HG02763 (cell line): ENCODE measurements around the gene GIMAP4.
"Not testable (repeated sequence)": the region's sequence is repeated elsewhere in the genome, so short reads cannot be mapped to it uniquely, and the experiment has no call there.

Experiments used
- ATAC-seq: cut with Tn5 transposase; IDR thresholded peaks from one replicate; pipeline ENCODE4 v1.9.1; 2021; ENCODE audit warnings: mild to moderate bottlenecking, moderate library complexity; ENCODE audit not compliant: unreplicated experiment

Gene GIMAP4

DNA sequence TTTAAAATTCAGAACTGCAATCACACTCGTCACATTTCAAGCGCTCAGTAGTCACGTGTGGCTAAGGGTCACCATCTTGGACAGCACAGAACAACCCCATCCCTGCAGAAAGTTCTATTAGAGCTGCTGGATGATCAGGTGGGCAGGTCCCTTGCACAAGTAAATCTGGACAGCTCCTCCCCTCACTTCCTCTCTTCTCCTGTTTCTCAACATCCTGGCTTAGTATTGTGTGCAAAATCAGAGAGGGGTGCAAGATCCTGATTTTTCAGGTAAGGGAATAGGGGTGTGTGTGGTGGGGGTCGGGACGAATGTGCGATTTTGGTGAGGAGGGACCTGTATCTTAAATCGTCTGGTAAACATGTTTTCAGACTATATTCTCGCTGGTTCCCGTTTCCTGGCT lies at the start of gene GIMAP4:
GIMAP4 (plus strand) TSS at position 222 of the 400 bp plus-strand sequence. CDS start 2,512 bp downstream, outside the sequence.
- ATAC-seq: no peak

DNA sequence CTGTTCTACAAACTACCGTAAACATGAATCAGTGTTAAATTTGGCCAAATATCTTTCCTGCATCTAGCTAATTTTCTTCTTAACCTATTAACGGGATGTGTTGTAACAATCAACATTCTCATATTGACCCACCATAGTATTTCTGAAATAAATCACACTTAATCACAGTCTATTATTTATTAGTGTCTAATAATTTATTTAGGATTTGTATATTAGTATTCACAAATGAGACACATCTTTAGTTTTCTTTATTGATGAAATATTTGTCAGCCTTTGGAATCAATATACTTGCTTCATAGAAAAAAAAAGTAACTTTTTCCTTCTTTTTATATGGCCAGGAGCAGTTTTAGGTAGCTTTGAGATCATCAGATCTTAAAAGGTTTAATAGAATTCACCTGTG lies 47.9 kb upstream of the GIMAP4 start:
- no peak for ATAC-seq

DNA sequence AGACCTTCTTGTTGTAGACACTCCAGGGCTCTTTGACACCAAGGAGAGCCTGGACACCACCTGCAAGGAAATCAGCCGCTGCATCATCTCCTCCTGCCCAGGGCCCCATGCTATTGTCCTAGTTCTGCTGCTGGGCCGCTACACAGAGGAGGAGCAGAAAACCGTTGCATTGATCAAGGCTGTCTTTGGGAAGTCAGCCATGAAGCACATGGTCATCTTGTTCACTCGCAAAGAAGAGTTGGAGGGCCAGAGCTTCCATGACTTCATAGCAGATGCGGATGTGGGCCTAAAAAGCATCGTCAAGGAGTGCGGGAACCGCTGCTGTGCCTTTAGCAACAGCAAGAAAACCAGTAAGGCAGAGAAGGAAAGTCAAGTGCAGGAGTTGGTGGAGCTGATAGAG lies 47.0 kb upstream of the GIMAP4 start:
- ATAC-seq: no peak

DNA sequence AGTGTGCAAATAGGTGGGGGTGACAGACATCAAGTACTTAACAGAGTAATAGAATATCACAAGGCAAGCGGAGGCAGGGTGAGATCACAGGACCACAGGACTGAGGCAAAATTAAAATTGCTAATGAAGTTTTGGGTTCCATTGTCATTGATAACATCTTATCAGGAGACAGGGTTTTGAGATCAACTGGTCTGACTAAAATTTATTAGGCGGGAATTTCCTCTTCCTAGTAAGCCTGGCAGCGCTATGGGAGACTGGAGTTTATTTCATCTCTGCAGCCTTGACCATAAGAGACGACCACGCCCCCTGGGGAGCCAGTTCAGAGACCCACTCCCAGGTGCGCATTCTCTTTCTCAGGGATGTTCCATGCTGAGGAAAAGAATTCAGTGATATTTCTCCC lies 44.3 kb upstream of the GIMAP4 start:
- ATAC-seq: not testable (repeated sequence)

DNA sequence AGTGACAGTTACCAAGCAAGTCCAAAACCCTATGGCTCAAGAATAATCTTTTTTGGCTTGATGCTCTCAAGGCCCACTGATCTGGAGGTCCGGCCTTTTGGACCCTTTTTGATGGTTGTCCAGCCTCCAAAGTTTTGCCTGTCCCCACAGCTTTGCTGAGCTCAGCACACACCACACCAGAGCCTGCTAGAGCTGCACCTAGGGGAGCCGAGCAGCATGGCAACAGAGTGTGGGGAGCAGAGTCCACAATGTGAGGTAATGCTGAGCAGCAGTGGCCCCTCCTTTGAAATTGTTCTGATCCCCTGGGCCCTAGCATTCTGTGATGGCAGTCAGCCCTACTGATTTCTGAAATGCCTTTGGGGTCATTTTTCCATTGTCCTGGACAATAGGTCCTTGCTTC lies 43.2 kb upstream of the GIMAP4 start:
- ATAC-seq: no peak

DNA sequence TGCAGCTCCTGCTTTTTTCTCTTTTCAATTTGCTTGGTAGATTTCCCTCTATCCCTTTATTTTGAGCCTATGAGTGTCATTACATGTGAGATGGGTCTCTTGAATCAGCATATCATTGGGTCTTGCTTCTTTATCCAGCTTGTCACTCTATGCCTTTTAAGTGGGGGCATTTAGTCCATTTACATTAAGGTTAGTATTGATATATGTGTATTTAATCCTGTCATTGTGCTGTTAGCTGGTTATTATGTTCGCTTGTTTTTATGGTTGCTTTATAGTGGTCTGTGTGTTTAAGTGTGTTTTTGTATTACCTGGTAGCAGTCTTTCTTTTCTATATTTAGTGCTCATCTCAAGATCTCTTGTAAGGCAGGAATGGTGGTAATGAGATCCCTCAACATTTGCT lies 35.5 kb upstream of the GIMAP4 start:
- no peak for ATAC-seq

DNA sequence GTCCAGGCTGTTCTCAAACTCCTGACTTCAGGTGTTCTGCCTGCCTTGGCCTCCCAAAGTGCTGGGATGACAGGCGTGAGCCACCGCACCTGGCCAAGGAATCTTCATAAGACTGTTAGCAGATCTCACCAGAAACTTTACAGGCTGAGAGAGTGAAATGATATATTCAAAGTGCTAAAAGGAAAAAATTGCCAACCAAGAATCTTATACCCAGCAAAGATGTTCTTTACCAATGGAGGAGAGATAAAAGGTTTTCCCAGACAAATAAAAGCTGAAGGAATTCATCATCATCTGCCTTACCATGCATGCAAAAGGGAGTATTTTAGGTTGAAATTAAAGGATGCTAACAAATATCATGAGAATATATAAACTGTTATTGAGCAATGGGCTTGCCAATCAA lies 28.9 kb upstream of the GIMAP4 start:
- no peak for ATAC-seq

DNA sequence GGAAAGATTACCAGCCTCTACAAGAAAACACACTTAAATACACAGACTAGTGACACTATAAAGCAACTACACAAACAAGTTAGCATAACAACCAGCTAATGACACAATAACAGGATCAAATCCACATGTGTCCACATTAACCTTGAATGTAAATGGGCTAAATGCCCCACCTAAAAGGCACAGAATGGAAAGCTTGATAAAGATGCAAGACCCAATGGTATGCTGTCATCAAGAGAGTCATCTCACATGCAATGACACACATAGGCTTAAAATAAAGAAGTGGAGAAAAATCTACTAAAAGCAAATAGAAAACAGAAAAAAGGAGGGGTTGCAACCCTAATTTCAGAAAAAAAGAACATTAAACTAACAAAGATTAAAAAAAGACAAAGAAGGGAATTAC lies 14.0 kb upstream of the GIMAP4 start:
- no peak for ATAC-seq

DNA sequence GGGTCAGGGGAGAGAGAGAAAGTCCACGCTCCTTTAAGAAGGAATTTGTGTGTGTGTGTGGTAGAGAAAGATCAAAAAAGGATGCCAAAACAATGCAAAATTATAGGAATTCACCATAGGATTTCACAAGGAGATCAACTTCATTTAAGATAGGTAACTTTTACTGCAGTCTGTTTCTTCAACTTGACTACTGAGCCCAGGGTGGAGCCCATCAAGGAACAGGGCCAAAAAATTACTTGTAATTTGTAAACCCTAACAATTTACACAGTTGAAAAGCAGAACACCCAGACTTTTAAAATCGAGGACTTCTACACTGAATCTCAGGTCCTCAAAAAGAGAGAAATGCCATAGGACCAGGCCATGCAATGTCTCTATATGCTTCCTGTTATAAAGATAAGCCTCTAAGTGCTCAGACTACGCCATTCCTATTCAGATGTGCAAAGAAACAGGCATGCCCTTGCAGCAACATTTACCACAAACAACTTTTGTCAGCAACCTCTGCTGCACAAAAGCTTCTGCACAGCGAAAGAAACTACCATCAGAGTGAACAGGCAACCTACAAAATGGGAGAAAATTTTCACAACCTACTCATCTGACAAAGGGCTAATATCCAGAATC lies 10.6 kb upstream of the GIMAP4 start:
- no peak for ATAC-seq

DNA sequence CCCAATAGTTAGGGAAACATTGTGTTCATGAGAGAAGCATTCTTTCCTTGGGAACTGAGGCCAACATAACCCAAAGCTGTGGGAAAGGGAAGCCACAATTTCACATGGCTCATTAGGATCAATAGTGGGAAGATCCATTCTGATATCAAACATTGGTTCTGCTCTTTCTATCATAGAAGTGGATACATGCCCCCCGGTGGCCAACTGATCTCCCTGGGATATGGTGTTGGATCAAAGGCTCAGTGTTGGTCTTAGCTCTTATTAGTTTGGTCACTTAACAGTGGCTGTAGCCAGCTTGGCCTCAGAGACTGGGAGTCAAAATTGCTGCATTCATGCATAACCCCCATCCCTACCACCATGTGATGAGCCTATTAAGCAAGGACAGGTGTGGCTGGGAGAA lies 6.7 kb upstream of the GIMAP4 start:
- no peak for ATAC-seq

DNA sequence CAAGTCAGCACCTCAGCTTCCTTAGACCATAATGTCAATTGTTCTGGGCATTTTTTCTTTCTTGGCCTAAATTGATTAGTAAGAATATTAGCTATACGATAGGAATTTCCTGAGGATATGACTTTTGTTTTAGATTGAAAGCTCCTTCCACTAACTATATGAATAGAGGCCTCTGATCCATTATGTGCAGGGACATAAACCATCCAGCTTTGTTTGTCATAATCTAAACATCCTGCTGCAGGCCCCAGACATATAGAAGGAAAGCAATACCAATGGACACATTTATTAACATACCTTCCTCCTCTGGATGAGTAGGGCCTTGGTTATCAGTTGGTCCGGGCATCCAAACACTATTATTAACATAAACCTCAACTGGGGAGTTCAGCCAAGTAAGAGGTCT lies 4.3 kb upstream of the GIMAP4 start:
- ATAC-seq: no peak

DNA sequence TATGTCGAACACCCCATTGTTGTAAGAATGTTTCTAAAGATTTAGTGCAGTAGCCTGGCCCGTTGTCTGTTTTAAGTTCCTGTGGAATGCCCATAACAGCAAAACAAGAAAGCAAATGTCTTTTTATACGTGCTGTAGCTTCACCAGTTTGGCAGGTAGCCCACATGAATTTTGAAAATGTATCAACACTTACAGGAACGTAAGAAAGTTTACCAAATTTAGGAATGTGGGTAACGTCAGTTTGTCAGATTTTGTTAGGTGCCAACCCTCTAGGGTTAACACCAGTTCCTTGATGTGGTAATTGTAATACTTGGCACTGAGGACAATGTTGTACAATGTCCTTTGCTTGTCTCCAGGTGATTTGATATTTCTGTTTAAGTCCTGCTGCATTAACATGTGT lies 3.2 kb upstream of the GIMAP4 start:
- no peak for ATAC-seq

DNA sequence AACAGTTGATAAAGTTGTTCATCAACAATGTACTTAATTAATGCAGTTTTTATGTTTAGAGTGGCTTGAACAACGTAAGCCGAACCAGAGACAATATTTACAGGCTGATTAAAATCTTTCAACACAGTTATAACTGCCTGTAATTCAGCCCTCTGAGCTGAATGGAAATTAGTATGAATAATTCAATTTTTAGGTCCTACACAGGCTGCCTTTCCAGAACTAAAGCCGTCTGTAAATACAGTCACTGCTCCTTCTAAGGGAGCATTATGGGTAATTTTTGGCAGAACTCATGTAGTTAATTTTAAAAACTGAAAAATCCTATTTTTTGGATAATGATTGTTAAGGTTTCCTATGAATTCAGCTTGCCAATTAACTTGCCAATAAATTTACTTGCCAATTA lies 2.6 kb upstream of the GIMAP4 start:
- ATAC-seq: no peak

DNA sequence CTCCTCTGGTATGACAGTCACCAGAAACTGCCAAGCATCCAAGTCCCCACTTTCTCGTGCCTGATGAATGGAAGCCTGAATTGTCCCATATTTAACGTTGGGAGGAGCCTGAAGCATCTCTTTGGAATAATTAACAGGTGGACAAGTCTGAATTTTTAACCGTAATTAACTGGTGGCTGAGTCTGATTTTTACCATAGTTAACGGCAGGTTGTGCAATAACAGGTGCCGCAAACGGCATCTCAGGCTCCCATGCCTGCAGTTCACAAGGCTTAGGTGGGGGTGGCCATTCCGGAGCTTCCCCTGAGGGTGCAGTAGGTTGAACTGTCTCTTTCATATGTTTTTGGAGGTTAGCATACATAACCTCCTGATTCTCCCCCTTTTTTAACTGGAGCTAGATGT lies 2.0 kb upstream of the GIMAP4 start:
- no peak for ATAC-seq

DNA sequence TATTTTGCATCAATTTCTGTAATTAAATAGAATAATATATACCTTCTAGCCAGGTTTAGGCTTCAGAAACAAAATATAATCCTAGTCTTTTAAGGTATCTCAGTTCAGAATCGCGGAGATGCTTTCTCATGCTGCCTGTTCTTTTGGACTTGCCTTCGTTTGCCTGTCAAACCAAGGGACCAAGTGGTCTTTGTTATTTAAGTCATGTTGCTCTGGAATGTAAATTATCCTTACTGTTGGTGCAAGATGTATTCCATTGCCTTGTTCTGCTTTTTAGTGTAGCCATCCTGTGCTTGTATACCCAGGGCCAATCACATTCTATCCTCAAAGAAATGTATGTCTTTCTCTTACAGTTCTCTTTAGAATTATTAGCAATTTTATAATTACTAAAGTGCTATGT lies 1.1 kb upstream of the GIMAP4 start:
- no peak for ATAC-seq

DNA sequence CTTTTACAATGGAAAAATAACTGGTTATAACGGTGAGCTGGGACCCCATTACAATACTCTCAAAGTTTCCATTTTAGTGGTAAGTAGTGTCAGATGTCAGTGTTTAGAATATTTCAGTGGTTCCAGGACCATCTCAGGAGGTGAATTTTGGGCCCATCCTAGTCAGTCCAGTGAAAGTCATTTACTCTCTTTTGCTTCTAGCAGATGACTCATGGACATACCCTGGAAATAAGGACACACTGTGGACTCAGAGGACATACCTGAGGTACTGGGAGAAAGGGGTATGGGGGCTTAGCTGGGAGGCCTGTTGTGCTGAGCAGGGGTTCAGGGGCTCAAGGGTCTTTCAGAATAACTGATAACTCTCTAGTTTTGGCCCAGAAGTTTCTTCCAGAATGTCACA lies 618 bp upstream of the GIMAP4 start:
- ATAC-seq: no peak

DNA sequence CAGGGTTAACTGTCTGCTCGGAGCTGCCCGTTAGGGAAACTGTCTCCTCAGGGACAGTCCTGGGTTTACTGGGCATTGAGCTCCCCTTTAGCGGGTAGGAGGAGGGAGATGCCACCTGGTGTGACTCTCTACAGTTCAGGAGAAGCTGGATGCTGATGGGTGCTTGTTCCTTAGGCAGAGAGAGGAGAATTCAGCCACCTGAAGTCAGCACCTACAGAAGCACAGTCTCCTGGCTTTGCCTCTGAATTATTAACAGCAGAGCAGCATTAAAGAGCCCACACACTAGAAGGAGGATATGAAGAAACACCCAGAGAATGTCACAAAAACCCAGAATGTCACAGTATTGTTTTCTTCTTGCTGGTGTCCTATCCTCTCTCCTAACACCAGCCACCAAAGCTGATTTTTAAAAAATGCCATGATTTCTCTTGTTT lies 696 bp downstream of the GIMAP4 start:
- ATAC-seq: no peak

DNA sequence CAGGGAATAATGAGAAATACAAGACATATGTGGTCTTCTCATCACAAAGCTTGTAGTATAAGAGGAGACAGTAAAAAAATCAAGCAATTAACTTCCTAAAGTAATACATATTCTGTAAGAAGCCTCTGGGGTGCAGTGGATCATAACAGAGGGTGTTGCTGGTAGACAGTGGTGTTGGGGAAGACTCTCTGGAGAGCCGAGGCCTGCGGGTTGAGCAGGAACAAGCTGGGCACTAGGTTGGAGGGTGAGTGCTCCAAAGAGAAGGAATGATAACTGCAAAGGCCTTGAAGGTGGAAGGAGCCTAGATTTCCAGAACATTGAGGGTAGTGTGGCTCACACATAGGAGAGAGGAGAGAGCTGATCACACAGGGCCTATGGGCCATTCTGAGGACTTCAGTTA lies 1.5 kb downstream of the GIMAP4 start:
- no peak for ATAC-seq

DNA sequence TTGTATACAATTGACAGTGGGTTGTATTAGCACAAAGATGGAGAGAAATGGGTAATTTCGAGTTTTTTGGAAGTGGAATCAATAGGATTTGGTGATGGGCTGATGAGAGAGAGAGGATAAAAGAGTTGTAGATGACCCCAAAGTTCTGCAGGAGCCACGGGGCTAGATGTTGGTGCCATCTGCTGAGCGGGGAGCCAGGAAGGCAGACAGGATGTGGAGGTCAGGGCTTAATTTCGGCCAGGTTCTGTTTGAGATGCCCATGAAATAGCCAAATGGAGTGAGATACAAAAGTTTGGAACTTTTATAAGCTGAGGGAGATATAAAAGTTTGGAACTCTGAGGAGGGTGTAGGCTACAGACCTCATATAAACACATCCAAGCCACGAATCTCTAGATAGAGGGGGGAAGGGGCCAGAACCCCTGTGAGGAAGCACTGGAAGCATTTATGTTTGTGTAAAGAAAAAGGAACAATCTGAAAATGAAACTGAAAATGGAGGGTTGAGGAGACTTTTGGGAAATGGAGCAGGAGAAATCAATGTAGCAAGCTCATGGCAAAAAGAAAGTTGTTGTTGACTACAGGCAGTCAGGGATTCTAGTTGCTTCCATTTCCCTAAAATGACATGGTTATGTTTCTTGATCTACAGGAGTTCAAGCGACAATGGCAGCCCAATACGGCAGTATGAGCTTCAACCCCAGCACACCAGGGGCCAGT lies 2.2 kb downstream of the GIMAP4 start:
- no peak for ATAC-seq

DNA sequence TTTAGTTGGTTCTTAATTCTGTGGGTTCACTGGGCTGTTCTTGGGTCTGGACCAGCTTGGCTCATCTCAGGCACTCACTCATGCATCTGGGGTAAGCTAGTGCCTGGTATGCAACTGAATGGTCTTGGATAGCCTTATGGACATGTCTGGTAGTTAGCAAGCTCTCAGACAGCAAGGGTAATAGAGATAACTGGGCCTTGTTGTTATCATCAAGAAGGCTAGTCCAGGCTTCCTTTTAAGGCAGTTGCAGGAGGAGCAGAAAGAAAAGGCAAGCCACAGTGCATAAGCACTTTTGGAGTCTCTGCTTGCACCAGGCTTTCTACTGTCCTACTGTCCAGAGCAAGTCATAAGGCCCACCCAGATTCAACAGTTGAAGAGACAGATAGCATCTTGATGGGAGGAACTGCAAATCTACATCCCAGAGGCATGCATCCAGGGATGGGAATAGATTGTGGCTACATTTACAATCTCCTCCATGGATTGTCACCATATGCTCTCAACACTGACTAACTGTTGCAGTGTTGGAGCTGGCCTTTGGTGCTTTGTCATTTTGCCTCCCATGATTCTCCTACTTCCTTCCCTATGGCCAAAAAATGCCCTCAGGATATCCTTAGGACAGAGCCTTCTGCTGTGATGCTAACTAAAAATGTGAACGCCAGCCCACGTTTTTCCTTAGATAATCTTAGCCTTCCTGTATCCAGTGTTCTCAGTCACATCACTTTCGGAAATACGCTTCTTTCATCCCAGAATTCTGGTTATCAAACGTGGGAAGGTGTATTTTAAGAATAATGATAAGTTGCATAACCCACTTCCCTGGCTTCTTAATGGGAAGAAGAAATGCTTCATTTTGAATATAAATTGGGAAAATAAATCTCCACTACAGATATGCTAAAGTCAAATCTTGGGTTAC lies 3.6 kb downstream of the GIMAP4 start:
- ATAC-seq: no peak

DNA sequence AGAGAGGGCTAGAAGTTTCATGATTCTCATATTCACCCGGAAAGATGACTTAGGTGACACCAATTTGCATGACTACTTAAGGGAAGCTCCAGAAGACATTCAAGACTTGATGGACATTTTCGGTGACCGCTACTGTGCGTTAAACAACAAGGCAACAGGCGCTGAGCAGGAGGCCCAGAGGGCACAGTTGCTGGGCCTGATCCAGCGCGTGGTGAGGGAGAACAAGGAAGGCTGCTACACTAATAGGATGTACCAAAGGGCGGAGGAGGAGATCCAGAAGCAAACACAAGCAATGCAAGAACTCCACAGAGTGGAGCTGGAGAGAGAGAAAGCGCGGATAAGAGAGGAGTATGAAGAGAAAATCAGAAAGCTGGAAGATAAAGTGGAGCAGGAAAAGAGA lies 5.3 kb downstream of the GIMAP4 start:
- ATAC-seq: no peak
